NAMALWA (cell line): ENCODE measurements around the gene COL7A1.
"Not testable (repeated sequence)": the region's sequence is repeated elsewhere in the genome, so short reads cannot be mapped to it uniquely, and the experiment has no call there.

ENCODE experiments used
- DNase-seq: peaks from one replicate; pipeline ENCODE4 v3.0.0-alpha.2; 2015; ENCODE audit warnings: low spot score

COL7A1 gene

GRCh38 chr3:48563382-48563918 is 31.7 kb downstream of the COL7A1 start, which contains the start of gene UCN2:
Gene UCN2, minus strand, starts transcription at chr3:48563781. Its CDS starts 657 bp downstream, at chr3:48563124.
- DNase-seq = no peak

- DNase-seq = no peak
These were observed 32.6 kb downstream of the COL7A1 start for GRCh38 chr3:48562367-48563095.

GRCh38 chr3:48561045-48561736 is 33.9 kb downstream of the COL7A1 start:
- peak; percentile 40 for DNase-seq

- DNase-seq = no peak
These were observed 34.5 kb downstream of the COL7A1 start for GRCh38 chr3:48560648-48561018.

GRCh38 chr3:48558493-48559134 is 36.5 kb downstream of the COL7A1 start:
- DNase-seq = no peak

- DNase-seq = peak; percentile 96
These were observed 38.1 kb downstream of the COL7A1 start, which contains the start of gene PFKFB4 for GRCh38 chr3:48556796-48557626. Gene PFKFB4, minus strand, starts transcription at chr3:48556803. Its CDS starts 26 bp downstream, at chr3:48556777.

GRCh38 chr3:48555949-48556795 is 39.0 kb downstream of the COL7A1 start:
- DNase-seq = no peak

- no peak for DNase-seq
These were observed 39.7 kb downstream of the COL7A1 start for GRCh38 chr3:48555231-48555948.

- DNase-seq = no peak
These were observed 41.0 kb downstream of the COL7A1 start for GRCh38 chr3:48553886-48554845.

- DNase-seq = no peak
These were observed 41.8 kb downstream of the COL7A1 start for GRCh38 chr3:48553361-48553760.

- DNase-seq = no peak
These were observed 42.8 kb downstream of the COL7A1 start for GRCh38 chr3:48552111-48552951.

- not testable (repeated sequence) for DNase-seq
These were observed 43.5 kb downstream of the COL7A1 start for GRCh38 chr3:48551651-48552050.

GRCh38 chr3:48548729-48549705 is 46.1 kb downstream of the COL7A1 start:
- DNase-seq = peak; percentile 77

GRCh38 chr3:48548126-48548525 is 47.0 kb downstream of the COL7A1 start:
- DNase-seq = no peak

- DNase-seq = no peak
These were observed 48.8 kb downstream of the COL7A1 start for GRCh38 chr3:48546203-48546829.

GRCh38 chr3:48544141-48544540 is 51.0 kb downstream of the COL7A1 start:
- no peak for DNase-seq
